ENCODE measurements around the gene CTBS.
A peak's percentile ranks its signal among the peaks of the same experiment; 100 is the strongest.

Gene CTBS

DNA sequence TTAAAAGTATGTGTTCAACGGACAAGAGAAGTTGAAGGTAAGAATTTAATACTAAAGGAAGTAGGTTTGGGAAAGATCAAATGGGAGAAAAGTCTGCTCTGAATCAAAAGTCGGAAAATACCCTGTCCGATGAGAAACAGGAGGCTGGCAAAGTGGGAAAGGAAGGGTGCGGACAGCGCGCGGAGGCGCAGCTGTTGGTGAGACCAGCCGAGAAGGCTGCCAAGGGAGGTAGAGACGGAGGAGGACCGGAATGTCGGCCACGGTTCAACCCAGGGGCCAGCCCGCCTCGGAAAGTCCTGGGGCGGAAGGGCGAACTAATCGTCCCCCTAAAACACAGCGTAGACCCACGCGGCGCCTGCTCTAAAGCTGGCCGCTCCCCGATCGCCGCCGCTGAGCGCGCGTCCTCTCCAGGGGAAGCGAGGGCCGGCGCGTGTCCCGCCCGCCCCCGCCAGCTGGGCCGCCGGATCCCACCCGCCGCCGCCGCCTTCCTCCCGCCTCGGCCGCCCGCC is 68.7 kb downstream of the CTBS start:
- H3K9me3 ChIP-seq (ENCODE audit: control insufficient read depth, low read length): no peaks in the 10 kb centered on the region
- H3K27me3 ChIP-seq (replicated peaks; ENCODE audit: control insufficient read depth, insufficient read depth, low read length): no peaks in the 10 kb centered on the region
- H3K36me3 ChIP-seq (ENCODE audit: control insufficient read depth, insufficient read depth, low read length, severe bottlenecking): peaks cover 11% of the 10 kb centered on the region
- peak overlapping the region; percentile 91 for H3K4me3 ChIP-seq (ENCODE audit: low read length)
- peak; percentile 86 for DNase-seq (ENCODE audit: low read depth)
- peak overlapping the region; percentile 94 for H3K9ac ChIP-seq (ENCODE audit: low read length)
- peaks cover 28% of the 10 kb centered on the region for H3K4me1 ChIP-seq (ENCODE audit: control insufficient read depth, insufficient read depth, low read length)

DNA sequence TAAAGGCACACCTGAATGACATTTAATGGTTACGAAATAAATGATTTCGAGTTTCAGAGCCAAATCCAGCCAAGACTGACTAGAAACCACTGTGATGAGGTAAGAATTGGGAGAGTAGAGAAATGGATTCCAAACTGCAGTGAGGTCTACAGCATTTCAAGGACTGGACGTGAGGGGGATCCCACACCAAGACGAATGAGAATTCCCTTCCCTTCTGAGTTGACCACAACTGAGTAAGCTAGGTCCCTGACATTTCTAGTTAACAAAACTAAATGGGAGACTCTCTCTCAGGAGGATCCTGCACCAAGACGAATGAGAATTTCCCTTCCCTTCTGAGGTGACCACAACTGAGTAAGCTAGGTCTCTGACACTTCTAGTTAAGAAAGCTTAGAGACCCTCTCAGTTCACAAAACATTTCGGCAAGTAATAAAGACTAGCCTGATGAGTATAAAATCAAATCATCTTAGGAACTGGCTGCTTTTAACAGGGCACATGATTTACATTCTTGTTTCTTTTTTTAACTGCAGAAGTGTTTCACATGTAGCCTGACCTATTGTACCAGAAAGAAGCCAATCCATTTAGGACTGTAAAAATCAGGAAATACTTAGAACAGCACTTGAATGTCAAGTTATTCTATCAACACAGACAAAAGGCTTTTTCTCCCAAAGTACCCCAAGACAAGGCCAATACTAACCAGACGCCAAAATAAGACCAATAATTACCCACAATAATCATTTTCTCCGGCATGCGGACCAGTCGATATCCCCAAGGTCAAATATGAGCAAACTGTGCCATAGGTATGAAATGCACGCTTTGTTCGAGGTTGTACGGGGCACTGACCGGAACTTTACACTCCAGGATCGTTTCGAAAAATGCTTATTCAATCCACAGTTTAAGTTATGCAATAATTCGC is 69.4 kb downstream of the CTBS start:
- Histone ChIP-seq H3K9ac (ENCODE audit: low read length) (peak overlapping the region; percentile 94), H3K9me3 (ENCODE audit: control insufficient read depth, low read length) (no peaks in the 10 kb centered on the region), H3K36me3 (ENCODE audit: control insufficient read depth, insufficient read depth, low read length, severe bottlenecking) (peaks cover 18% of the 10 kb centered on the region), H3K4me1 (ENCODE audit: control insufficient read depth, insufficient read depth, low read length) (peaks cover 28% of the 10 kb centered on the region), H3K4me3 (ENCODE audit: low read length) (peak overlapping the region; percentile 91), H3K27me3 (replicated peaks; ENCODE audit: control insufficient read depth, insufficient read depth, low read length) (no peaks in the 10 kb centered on the region)
- peak; percentile 72 for DNase-seq (ENCODE audit: low read depth)

DNA sequence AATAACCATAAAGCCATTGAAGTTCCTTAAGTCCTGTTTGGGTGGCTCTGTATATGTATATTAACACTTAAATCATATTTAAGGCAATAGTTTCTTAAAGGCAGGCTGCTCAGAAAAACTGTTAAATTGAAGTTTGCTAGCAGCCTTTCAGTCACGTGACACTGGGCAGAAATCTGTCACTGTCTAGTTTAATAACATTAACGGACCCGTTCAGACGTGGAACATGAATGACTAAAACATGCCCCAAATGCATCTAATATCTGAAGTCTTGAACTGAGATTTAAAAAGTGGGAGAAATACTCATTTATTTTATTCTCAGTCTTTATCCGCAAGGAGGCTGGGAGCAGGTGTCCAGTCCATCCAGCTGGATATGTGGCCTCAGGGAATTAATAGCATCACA is 71.3 kb downstream of the CTBS start:
- no peak overlapping the region for H3K9ac ChIP-seq (ENCODE audit: low read length)
- no peak for DNase-seq (ENCODE audit: low read depth)
- H3K4me1 ChIP-seq (ENCODE audit: control insufficient read depth, insufficient read depth, low read length): peaks cover 24% of the 10 kb centered on the region
- H3K27me3 ChIP-seq (replicated peaks; ENCODE audit: control insufficient read depth, insufficient read depth, low read length): no peaks in the 10 kb centered on the region
- no peaks in the 10 kb centered on the region for H3K9me3 ChIP-seq (ENCODE audit: control insufficient read depth, low read length)
- H3K4me3 ChIP-seq (ENCODE audit: low read length): no peak overlapping the region
- peaks cover 37% of the 10 kb centered on the region for H3K36me3 ChIP-seq (ENCODE audit: control insufficient read depth, insufficient read depth, low read length, severe bottlenecking)
